ENCODE results near the gene SLC28A1.
A peak's percentile ranks its signal among the peaks of the same experiment; 100 is the strongest.
"Not testable (repeated sequence)": the region's sequence is repeated elsewhere in the genome, so short reads cannot be mapped to it uniquely, and the experiment has no call there.

Gene SLC28A1

GRCh38 chr15:84863565-84864443 is 20.7 kb upstream of the SLC28A1 start:
- no peak for DNase-seq

- DNase-seq, result no peak
Observed at GRCh38 chr15:84864444-84864795, 20.0 kb upstream of the SLC28A1 start.

DNA sequence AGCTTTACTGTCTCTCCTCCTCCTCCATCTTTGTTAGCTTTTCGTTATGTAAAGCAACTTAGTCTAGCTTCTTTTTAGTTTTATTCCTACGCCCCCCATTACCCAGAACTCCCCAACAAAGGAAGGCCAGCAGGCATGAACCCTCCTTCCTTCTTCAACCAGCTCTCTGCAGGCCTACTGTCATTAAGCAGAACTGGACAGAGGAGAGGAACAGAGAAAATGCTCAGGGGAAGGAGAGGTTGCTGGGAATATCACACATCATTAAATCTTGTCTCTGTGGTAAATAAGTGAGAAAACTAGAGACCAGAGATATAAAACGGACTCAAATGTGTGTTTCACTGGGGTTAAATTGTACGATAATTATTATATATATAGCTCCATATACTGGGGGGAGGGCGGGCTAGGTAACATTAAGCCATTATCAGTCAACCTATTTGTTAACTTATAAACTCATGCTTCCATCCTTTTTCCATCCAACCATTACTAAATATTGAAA is 19.3 kb upstream of the SLC28A1 start:
- no peak for DNase-seq

- no peak for DNase-seq
Observed at GRCh38 chr15:84868037-84868880, 16.2 kb upstream of the SLC28A1 start.

DNA sequence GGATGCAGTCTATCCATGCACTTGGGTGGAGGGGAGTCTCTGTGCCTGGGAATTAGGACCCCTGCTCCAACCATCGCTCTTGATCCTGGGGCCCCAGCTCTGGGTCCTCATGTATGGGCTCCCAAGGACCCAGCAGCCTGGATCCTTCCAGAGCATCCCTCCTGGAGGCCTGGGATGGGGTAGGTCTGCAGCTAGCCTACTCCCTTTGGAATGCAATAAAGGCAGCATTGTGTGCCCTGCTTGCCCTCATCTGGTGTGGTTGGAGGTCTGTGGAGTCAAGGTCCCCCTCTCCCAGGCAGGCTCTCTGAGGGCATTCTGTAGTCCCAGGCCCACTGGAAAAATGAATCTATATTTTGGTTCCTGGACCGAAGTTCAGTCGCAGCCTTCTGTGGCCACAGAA is 15.0 kb upstream of the SLC28A1 start:
- DNase-seq, result no peak

- DNase-seq, result no peak
Observed at GRCh38 chr15:84871428-84871985, 13.0 kb upstream of the SLC28A1 start.

- DNase-seq, result no peak
Observed at GRCh38 chr15:84872009-84872910, 12.2 kb upstream of the SLC28A1 start.

DNA sequence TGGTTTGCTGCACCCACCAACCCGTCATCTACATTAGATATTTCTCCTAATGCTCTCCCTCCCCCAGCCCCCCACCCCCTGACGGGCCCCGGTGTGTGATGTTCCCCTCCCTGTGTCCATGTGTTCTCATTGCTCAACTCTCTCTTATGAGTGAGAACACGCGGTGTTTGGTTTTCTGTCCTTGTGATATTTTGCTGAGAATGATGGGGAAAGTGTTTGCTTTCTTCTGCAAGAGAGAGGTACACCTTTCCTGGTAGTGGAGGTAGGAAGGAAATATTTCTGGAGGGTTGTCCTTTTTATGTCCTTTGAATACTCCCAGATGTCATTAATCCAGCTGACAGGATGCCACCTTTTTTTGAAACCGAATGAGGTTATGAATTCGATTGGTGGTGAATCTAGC is 10.5 kb upstream of the SLC28A1 start:
- DNase-seq, result no peak

DNA sequence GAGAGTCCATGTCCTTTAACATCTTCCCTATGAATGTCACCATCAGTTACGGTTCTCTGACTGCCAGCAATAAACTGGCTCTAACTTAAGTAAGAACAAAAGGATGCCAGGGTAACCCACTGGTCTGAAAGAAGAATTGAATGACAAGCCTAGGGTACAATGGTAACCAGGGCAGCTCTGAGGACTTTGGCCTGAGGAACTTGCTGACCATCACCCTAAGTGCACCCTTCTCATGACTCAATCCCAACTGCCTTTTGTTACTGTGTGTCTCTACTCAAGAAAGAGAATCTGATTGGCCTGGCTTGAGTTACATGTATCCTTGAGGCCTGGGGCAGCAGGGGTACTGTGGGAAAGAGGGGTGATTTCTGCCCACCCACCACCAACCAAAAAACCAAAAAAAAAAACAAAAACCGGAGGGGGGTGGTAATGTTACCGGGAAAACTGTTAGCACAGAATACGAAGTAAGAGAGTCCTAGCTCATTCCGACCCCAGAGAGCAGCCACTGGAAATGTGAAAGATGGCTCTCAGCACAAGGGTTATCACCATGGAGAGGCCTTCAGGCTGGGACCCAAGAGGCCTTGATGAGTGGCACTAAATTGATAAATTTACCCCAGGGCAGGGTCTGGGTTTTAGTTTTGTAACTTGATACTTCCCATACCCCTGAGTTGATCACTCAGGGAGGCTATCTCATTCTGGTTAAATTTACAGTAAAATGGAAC is 9.3 kb upstream of the SLC28A1 start:
- DNase-seq, result no peak

GRCh38 chr15:84876269-84876668 is 8.2 kb upstream of the SLC28A1 start:
- no peak for DNase-seq

GRCh38 chr15:84877701-84878100 is 6.8 kb upstream of the SLC28A1 start:
- not testable (repeated sequence) for DNase-seq

DNA sequence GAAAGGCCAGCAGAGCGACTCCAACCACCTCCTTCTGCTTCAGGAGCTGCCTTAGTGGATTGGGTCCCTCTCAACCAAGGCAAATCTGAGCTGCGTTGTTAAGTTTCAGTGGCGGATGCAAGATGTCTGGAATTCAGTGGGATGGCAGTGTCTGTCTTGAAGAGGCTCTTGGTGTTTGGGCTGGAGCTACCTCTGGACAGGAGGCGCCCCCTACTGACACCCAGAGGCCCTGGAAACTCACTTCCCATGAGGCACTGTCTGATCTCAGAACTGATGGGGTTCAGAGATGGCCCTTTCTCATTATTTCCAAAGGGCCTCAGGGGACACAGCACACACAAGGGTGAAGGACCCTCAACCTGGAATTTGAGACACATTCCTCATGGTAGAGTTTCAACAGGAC is 6.0 kb upstream of the SLC28A1 start:
- peak; percentile 58 for DNase-seq

DNA sequence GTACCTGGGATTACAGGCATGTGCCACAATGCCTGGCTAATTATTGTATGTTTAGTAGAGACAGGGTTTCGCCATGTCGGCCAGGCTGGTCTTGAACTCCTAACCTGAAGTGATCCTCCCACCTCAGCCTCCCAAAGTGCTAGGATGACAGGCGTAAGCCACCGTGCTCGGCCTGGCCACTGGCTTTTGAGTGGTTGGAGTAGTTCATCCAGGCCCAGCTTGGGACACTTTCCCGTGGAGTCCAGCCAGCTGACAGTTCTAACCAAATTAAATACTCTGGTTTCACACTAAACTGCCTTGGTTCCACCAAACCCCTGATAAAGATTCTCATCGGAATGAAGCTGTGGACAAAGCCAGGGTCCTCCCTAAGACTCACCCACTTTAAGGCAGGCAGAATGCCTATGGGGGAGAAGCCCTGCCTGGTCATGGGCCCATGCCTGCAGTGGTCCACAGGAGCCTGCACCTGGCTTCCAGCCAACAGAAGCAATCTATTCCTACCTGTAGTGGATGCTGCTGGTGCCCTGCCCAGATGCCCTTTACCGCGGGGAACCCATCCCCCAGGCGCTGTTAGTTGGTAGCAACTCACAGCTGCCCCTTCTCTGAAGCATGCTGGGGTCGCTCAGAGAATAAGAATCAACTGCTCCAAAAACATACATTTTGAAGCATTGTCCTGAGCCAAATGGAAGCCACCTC is 5.2 kb upstream of the SLC28A1 start:
- DNase-seq, result no peak

DNA sequence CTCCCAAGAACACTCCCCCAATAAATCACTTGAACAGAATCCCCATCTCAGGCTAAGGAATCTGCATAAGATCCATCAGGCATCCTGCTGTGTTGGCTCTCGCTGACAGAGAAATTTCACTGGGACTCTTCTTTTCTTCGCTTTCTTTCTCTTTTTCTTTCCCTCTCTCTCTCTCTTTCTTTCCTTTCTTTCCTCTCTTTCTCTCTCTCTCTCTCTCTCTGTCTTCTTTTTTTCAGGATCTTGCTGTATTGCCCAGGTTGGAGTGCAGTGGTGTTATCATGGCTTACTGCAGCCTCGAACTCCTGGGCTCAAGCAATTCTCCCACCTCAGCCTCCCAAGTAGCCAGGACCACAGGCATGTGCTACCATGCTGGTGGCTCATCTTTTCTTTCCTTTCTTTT is 4.5 kb upstream of the SLC28A1 start:
- no peak for DNase-seq

GRCh38 chr15:84880822-84881519 is 3.5 kb upstream of the SLC28A1 start:
- DNase-seq, result no peak

DNA sequence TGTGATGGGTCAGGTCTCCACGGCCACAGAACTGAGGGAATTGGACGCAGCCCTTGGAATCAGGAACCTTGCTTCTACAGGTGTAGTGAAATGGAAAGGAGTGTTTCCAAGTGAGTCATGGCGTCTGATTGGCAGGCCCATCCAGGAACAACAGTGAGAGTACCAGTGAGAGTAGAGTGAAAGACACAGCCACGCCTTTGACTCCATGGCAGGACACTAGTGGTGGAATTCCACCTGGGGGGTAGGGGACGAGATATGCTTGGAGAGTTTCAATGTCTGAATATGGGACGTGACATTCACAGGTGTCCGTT is 3.0 kb upstream of the SLC28A1 start:
- DNase-seq, result no peak

DNA sequence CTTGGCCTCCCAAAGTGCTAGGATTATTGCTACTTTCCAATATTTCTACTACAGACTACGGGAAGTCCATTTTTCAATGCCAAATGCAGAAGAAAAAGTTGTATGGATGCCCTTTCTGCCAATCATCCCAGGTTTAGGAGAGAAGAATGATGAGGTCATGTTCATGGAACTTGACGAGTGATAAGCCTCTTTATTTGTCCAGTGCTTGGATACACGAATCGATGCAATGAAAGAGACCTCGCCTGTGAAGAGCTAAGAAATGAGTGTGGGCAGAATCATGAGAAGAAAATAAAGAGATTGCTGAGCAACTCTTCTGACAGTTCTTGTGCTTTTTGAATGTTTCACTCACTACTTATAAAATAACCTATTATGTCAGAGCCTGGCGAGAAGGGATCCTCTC is 996 bp upstream of the SLC28A1 start:
- DNase-seq, result no peak

- DNase-seq, result no peak
Observed at GRCh38 chr15:84885801-84886200, 1.3 kb downstream of the SLC28A1 start.

DNA sequence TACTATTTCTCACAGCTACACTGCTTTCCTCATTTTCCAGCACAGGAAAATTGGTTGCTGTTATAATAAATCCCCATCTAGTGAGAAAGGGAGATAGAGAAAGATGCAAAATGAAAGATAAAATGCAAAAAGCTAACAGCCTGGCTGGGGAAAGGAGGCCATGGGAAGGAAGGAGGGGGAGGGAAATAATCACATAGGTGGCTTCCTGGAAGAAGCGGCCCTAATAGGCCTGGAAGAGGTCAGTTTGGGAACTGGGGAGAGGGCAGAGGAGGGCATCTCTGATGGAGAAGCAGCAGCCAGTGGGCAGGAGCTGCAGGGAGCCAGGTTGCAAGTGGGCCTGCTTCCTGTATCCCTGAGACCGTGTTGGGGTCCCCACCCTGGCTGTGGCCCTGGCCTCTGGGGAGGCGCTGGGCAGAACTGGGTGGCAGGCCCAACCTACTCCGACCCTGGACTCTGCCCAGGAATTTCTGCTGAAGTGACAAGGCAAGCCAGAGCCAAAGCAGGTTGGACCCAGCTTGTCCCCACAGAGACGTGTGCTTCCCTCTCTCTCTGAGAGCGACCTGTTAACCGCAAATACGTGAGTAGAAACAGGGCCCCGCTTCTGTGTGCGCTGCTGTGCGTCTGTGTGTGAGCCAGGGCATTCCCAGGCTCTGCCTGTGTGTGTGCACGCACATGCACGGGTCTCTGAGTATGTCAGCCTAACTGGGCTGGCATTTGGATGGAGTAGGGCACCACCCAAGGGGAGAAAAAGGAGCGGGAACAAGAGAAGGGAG is 1.9 kb downstream of the SLC28A1 start:
- no peak for DNase-seq

DNA sequence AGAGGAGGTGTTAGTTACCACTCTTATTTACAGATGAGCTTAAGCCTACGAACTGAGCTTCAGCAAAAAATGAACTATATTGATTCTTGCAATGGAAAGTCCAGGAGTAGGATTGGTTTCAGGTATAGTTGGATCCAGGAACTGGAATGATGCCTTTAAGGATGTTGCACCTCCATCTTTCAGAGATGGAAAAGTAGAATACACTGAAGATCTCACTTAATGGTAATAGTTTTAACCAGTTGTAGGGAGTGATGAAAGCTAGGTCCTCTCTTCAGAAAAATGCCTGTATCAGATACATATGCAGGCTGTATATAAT is 2.5 kb downstream of the SLC28A1 start:
- DNase-seq, result no peak

Measured in activated T-cell treated with anti-CD3 and anti-CD28 coated beads, Interleukin-2, amount 50 U/mL, for 1 hour (primary cell).